AG09309 (cell line): ENCODE measurements around the gene LDLRAD4.

ENCODE experiments used
- DNase-seq: peaks from one replicate; pipeline ENCODE4 v3.0.0-alpha.2; 2010; ENCODE audit warnings: low read depth
- H3K4me3 ChIP-seq: 2 replicates; pipeline ENCODE4 v1.5.1; 2011; ENCODE audit warnings: mild to moderate bottlenecking, low read depth, low read length, moderate library complexity; ENCODE audit not compliant: control insufficient read depth
- CTCF ChIP-seq: IDR thresholded peaks from 2 replicates; pipeline ENCODE4 v1.5.1; 2011; ENCODE audit warnings: mild to moderate bottlenecking, low read depth, low read length, inconsistent platforms; ENCODE audit not compliant: insufficient read depth, control insufficient read depth; ENCODE audit errors: missing control alignments

The LDLRAD4 gene

GRCh38 chr18:13625355-13625754 is 406.8 kb downstream of the LDLRAD4 start:
- DNase-seq, result no peak

GRCh38 chr18:13625843-13626543 is 407.4 kb downstream of the LDLRAD4 start:
- H3K4me3 ChIP-seq, result no peak overlapping the region
- no peak for TF ChIP-seq CTCF
- DNase-seq, result no peak

More at GRCh38 chr18:13625355-13625754, 406.8 kb downstream of the LDLRAD4 start:
- H3K4me3 ChIP-seq, result no peak overlapping the region
- TF ChIP-seq CTCF, result no peak

GRCh38 chr18:13626544-13626908 is 408.0 kb downstream of the LDLRAD4 start:
- no peak overlapping the region for H3K4me3 ChIP-seq
- DNase-seq, result no peak

GRCh38 chr18:13627639-13628038 is 409.1 kb downstream of the LDLRAD4 start:
- no peak for TF ChIP-seq CTCF
- DNase-seq, result no peak
- H3K4me3 ChIP-seq, result no peak overlapping the region

More at GRCh38 chr18:13626544-13626908, 408.0 kb downstream of the LDLRAD4 start:
- TF ChIP-seq CTCF, result no peak

- TF ChIP-seq CTCF, result no peak
- no peak for DNase-seq
- H3K4me3 ChIP-seq, result no peak overlapping the region
Observed at GRCh38 chr18:13628211-13628610, 409.7 kb downstream of the LDLRAD4 start.

GRCh38 chr18:13629841-13630715 is 411.5 kb downstream of the LDLRAD4 start:
- no peak overlapping the region for H3K4me3 ChIP-seq
- TF ChIP-seq CTCF, result peak; percentile 86
- DNase-seq, result no peak
